Nephron progenitor cell (in vitro differentiated cells): ENCODE measurements around the gene RRN3.
A peak's percentile ranks its signal among the peaks of the same experiment; 100 is the strongest.
"Not testable (repeated sequence)": the region's sequence is repeated elsewhere in the genome, so short reads cannot be mapped to it uniquely, and the experiment has no call there.

Source experiments
- DNase-seq: peaks from one replicate; pipeline ENCODE4 v3.0.0; 2021
- H3K27ac Mint-ChIP-seq: 2 replicates; pipeline ENCODE4 v1.8.0; 2021; ENCODE audit warnings: mild to moderate bottlenecking, moderate library complexity, mixed read lengths
- H3K27me3 Mint-ChIP-seq: 2 replicates; pipeline ENCODE4 v1.8.0; 2021; ENCODE audit warnings: mild to moderate bottlenecking, low read depth, mixed read lengths; ENCODE audit not compliant: poor library complexity
- H3K36me3 Mint-ChIP-seq: 2 replicates; pipeline ENCODE4 v1.8.0; 2021; ENCODE audit warnings: low read depth, mixed read lengths
- H3K4me1 Mint-ChIP-seq: 2 replicates; pipeline ENCODE4 v1.8.0; 2021; ENCODE audit warnings: mixed read lengths
- H3K4me3 Mint-ChIP-seq: 2 replicates; pipeline ENCODE4 v1.8.0; 2021; ENCODE audit warnings: mild to moderate bottlenecking, moderate library complexity, mixed read lengths
- H3K9me3 Mint-ChIP-seq: 2 replicates; pipeline ENCODE4 v1.8.0; 2021; ENCODE audit warnings: mild to moderate bottlenecking, moderate library complexity, mixed read lengths
- CTCF ChIP-seq: fragments of 200-600 bp; sonication (generic); IDR thresholded peaks from 2 replicates; pipeline ENCODE4 v1.5.0; 2021; ENCODE audit warnings: antibody characterized with exemption

The RRN3 gene

GRCh38 chr16:15093955-15094827 lies at the start of gene RRN3:
RRN3 (minus strand) TSS chr16:15094272; CDS start chr16:15094233, 39 bp downstream.
- peaks cover 16% of the 10 kb centered on the region for H3K36me3 Mint-ChIP-seq
- H3K4me3 Mint-ChIP-seq: peak within 1 kb of the TSS; percentile 98
- peak; percentile 88 for DNase-seq
- not testable (repeated sequence) for H3K9me3 Mint-ChIP-seq
- peaks cover 15% of the 10 kb centered on the region for H3K27me3 Mint-ChIP-seq
- peaks cover 21% of the 10 kb centered on the region for H3K4me1 Mint-ChIP-seq
- H3K27ac Mint-ChIP-seq: peak within 1 kb of the TSS; percentile 99

- not testable (repeated sequence) for H3K9me3 Mint-ChIP-seq, H3K27ac Mint-ChIP-seq, H3K4me3 Mint-ChIP-seq, H3K36me3 Mint-ChIP-seq, H3K27me3 Mint-ChIP-seq
- peak; percentile 9 for DNase-seq
- H3K4me1 Mint-ChIP-seq: peaks cover 29% of the 10 kb centered on the region
Observed at GRCh38 chr16:15143601-15144091, 49.6 kb upstream of the RRN3 start.

GRCh38 chr16:15142891-15143600 lies 49.0 kb upstream of the RRN3 start:
- H3K27me3 Mint-ChIP-seq, DNase-seq, H3K9me3 Mint-ChIP-seq, H3K4me3 Mint-ChIP-seq, H3K36me3 Mint-ChIP-seq, H3K27ac Mint-ChIP-seq: not testable (repeated sequence)
- peaks cover 29% of the 10 kb centered on the region for H3K4me1 Mint-ChIP-seq

- H3K4me1 Mint-ChIP-seq: peaks cover 27% of the 10 kb centered on the region
- not testable (repeated sequence) for H3K36me3 Mint-ChIP-seq, H3K27ac Mint-ChIP-seq, H3K4me3 Mint-ChIP-seq, DNase-seq, H3K9me3 Mint-ChIP-seq, H3K27me3 Mint-ChIP-seq
Observed at GRCh38 chr16:15142107-15142890, 48.2 kb upstream of the RRN3 start.

GRCh38 chr16:15141586-15141985 lies 47.5 kb upstream of the RRN3 start:
- no peak overlapping the region for H3K4me3 Mint-ChIP-seq
- no peak for TF ChIP-seq CTCF
- no peak for DNase-seq
- H3K4me1 Mint-ChIP-seq: peaks cover 24% of the 10 kb centered on the region
- H3K27me3 Mint-ChIP-seq: no peaks in the 10 kb centered on the region
- H3K36me3 Mint-ChIP-seq: no peaks in the 10 kb centered on the region
- peak overlapping the region; percentile 59 for H3K27ac Mint-ChIP-seq
- H3K9me3 Mint-ChIP-seq: no peaks in the 10 kb centered on the region

- not testable (repeated sequence) for H3K4me3 Mint-ChIP-seq, DNase-seq, H3K27me3 Mint-ChIP-seq, H3K9me3 Mint-ChIP-seq, H3K36me3 Mint-ChIP-seq
- H3K4me1 Mint-ChIP-seq: peaks cover 18% of the 10 kb centered on the region
- peak overlapping the region; percentile 77 for H3K27ac Mint-ChIP-seq
Observed at GRCh38 chr16:15140444-15141365, 46.6 kb upstream of the RRN3 start.

- not testable (repeated sequence) for H3K9me3 Mint-ChIP-seq, H3K27ac Mint-ChIP-seq, H3K27me3 Mint-ChIP-seq, H3K4me1 Mint-ChIP-seq, H3K36me3 Mint-ChIP-seq, H3K4me3 Mint-ChIP-seq, DNase-seq
Observed at GRCh38 chr16:15137514-15137913, 43.4 kb upstream of the RRN3 start.

GRCh38 chr16:15135483-15136360 lies 41.6 kb upstream of the RRN3 start:
- not testable (repeated sequence) for DNase-seq, H3K4me1 Mint-ChIP-seq, H3K27me3 Mint-ChIP-seq, H3K9me3 Mint-ChIP-seq, H3K4me3 Mint-ChIP-seq, H3K36me3 Mint-ChIP-seq, H3K27ac Mint-ChIP-seq

- DNase-seq, H3K9me3 Mint-ChIP-seq, H3K4me3 Mint-ChIP-seq, H3K27me3 Mint-ChIP-seq, H3K4me1 Mint-ChIP-seq, H3K36me3 Mint-ChIP-seq: not testable (repeated sequence)
- peak overlapping the region; percentile 60 for H3K27ac Mint-ChIP-seq
Observed at GRCh38 chr16:15134752-15135482, 40.8 kb upstream of the RRN3 start.

- not testable (repeated sequence) for H3K27ac Mint-ChIP-seq, H3K27me3 Mint-ChIP-seq, H3K36me3 Mint-ChIP-seq, H3K9me3 Mint-ChIP-seq, DNase-seq, H3K4me1 Mint-ChIP-seq, H3K4me3 Mint-ChIP-seq
Observed at GRCh38 chr16:15133554-15133953, 39.5 kb upstream of the RRN3 start.
